NT2/D1 (cell line): ENCODE measurements around the gene TPTE2.

Experiments used
- DNase-seq: peaks from one replicate; pipeline ENCODE4 v3.0.0-alpha.2; 2011; ENCODE audit warnings: low read depth, low spot score
- H3K27me3 ChIP-seq: 2 replicates; pipeline ENCODE4 v1.6.0; 2011; ENCODE audit warnings: mild to moderate bottlenecking; ENCODE audit not compliant: insufficient read length, insufficient read depth
- H3K36me3 ChIP-seq: 2 replicates; pipeline ENCODE4 v1.6.1; 2011; ENCODE audit warnings: mild to moderate bottlenecking, low read length, mixed read lengths; ENCODE audit not compliant: insufficient read depth, insufficient read length
- H3K4me1 ChIP-seq: 2 replicates; pipeline ENCODE4 v1.5.1; 2011; ENCODE audit not compliant: insufficient read depth, insufficient read length
- H3K4me3 ChIP-seq: 2 replicates; pipeline ENCODE4 v1.5.1; 2011; ENCODE audit warnings: low read depth; ENCODE audit not compliant: insufficient read length
- H3K9ac ChIP-seq: 2 replicates; pipeline ENCODE4 v1.6.0; 2011; ENCODE audit warnings: low read depth; ENCODE audit not compliant: insufficient read length
- H3K9me3 ChIP-seq: 2 replicates; pipeline ENCODE4 v1.5.1; 2011; ENCODE audit warnings: mild to moderate bottlenecking, low read length; ENCODE audit not compliant: insufficient read depth
- SUZ12 ChIP-seq: IDR thresholded peaks from 2 replicates; pipeline ENCODE4 v1.6.1; 2011; ENCODE audit not compliant: insufficient read length, insufficient read depth; ENCODE audit errors: extremely low read depth
- YY1 ChIP-seq: IDR thresholded peaks from 2 replicates; pipeline ENCODE4 v1.6.1; 2011; ENCODE audit not compliant: insufficient read length, insufficient read depth
- ZNF274 ChIP-seq: IDR thresholded peaks from 2 replicates; pipeline ENCODE4 v1.6.1; 2011; ENCODE audit warnings: mild to moderate bottlenecking, low read depth, low read length

Gene TPTE2

GRCh38 chr13:19589312-19589711 is 28.0 kb upstream of the TPTE2 start:
- H3K36me3 ChIP-seq, result no peaks in the 10 kb centered on the region
- H3K9me3 ChIP-seq, result no peaks in the 10 kb centered on the region
- H3K4me1 ChIP-seq, result peaks cover 4% of the 10 kb centered on the region
- no peak for DNase-seq
- TF ChIP-seq ZNF274 (no peak), YY1 (no peak), SUZ12 (no peak)
- H3K27me3 ChIP-seq, result no peaks in the 10 kb centered on the region
- H3K4me3 ChIP-seq, result no peak overlapping the region
- no peak overlapping the region for H3K9ac ChIP-seq

GRCh38 chr13:19587635-19588300 is 26.4 kb upstream of the TPTE2 start:
- Histone ChIP-seq H3K27me3 (no peaks in the 10 kb centered on the region), H3K4me3 (no peak overlapping the region), H3K36me3 (no peaks in the 10 kb centered on the region), H3K9ac (no peak overlapping the region), H3K9me3 (no peaks in the 10 kb centered on the region), H3K4me1 (peaks cover 4% of the 10 kb centered on the region)
- no peak for DNase-seq
- TF ChIP-seq ZNF274, result no peak
- no peak for TF ChIP-seq YY1
- no peak for TF ChIP-seq SUZ12

GRCh38 chr13:19586904-19587634 is 25.7 kb upstream of the TPTE2 start:
- no peak overlapping the region for H3K9ac ChIP-seq
- H3K27me3 ChIP-seq, result no peaks in the 10 kb centered on the region
- no peak overlapping the region for H3K4me3 ChIP-seq
- no peaks in the 10 kb centered on the region for H3K36me3 ChIP-seq
- no peaks in the 10 kb centered on the region for H3K9me3 ChIP-seq
- peaks cover 4% of the 10 kb centered on the region for H3K4me1 ChIP-seq
- DNase-seq, result no peak
- TF ChIP-seq YY1 (no peak), SUZ12 (no peak), ZNF274 (no peak)

GRCh38 chr13:19581675-19582074 is 20.3 kb upstream of the TPTE2 start:
- H3K4me1 ChIP-seq, result no peaks in the 10 kb centered on the region
- H3K4me3 ChIP-seq, result no peak overlapping the region
- no peak for TF ChIP-seq ZNF274
- no peak for TF ChIP-seq SUZ12
- no peak for TF ChIP-seq YY1
- H3K9ac ChIP-seq, result no peak overlapping the region
- no peaks in the 10 kb centered on the region for H3K36me3 ChIP-seq
- no peak for DNase-seq
- H3K27me3 ChIP-seq, result no peaks in the 10 kb centered on the region
- H3K9me3 ChIP-seq, result no peaks in the 10 kb centered on the region

- TF ChIP-seq YY1, result no peak
- TF ChIP-seq SUZ12, result no peak
- TF ChIP-seq ZNF274, result no peak
- Histone ChIP-seq H3K4me3 (no peak overlapping the region), H3K36me3 (no peaks in the 10 kb centered on the region), H3K9ac (no peak overlapping the region), H3K27me3 (no peaks in the 10 kb centered on the region), H3K4me1 (no peaks in the 10 kb centered on the region), H3K9me3 (no peaks in the 10 kb centered on the region)
- DNase-seq, result no peak
These were observed 13.9 kb upstream of the TPTE2 start for GRCh38 chr13:19575230-19575629.

GRCh38 chr13:19573120-19573716 is 11.9 kb upstream of the TPTE2 start:
- DNase-seq, result no peak
- Histone ChIP-seq H3K4me3 (no peak overlapping the region), H3K4me1 (no peaks in the 10 kb centered on the region), H3K27me3 (no peaks in the 10 kb centered on the region), H3K36me3 (no peaks in the 10 kb centered on the region), H3K9me3 (no peaks in the 10 kb centered on the region), H3K9ac (no peak overlapping the region)
- TF ChIP-seq YY1, result no peak
- no peak for TF ChIP-seq ZNF274
- no peak for TF ChIP-seq SUZ12

GRCh38 chr13:19572280-19572679 is 10.9 kb upstream of the TPTE2 start:
- Histone ChIP-seq H3K27me3 (no peaks in the 10 kb centered on the region), H3K4me3 (no peak overlapping the region), H3K9ac (no peak overlapping the region), H3K9me3 (no peaks in the 10 kb centered on the region), H3K4me1 (no peaks in the 10 kb centered on the region), H3K36me3 (no peaks in the 10 kb centered on the region)
- TF ChIP-seq ZNF274 (no peak), YY1 (no peak), SUZ12 (no peak)
- no peak for DNase-seq
